ENCODE results near the gene NELFE.
"Not testable (repeated sequence)": the region's sequence is repeated elsewhere in the genome, so short reads cannot be mapped to it uniquely, and the experiment has no call there.

Gene NELFE

GRCh38 chr6:31911826-31912585, 46.8 kb downstream of the NELFE start:
- no peak for DNase-seq

- DNase-seq: not testable (repeated sequence)
Observed at GRCh38 chr6:31909298-31909697, 49.5 kb downstream of the NELFE start.

GRCh38 chr6:31908791-31909190, 50.0 kb downstream of the NELFE start:
- no peak for DNase-seq

- DNase-seq: not testable (repeated sequence)
Observed at GRCh38 chr6:31908255-31908654, 50.5 kb downstream of the NELFE start.

GRCh38 chr6:31907158-31907813, 51.5 kb downstream of the NELFE start:
- no peak for DNase-seq

DNA sequence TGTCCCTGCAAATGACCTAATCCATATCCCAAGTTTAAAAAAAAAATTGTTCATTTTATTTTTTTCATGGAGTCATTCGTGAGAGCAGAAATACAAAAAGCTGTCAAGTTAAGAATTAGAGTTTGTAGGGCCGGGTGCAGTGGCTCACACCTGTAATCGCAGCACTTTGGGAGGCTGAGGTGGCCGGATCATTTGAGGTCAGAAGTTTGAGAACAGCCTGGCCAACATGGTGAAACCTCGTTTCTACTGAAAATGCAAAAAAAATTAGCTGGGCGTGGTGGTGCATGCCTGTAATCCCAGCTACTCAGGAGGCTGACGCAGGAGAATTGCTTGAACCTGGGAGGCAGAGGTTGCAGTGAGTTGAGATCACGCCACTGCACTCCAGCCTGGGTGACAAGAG, 52.0 kb downstream of the NELFE start:
- DNase-seq: not testable (repeated sequence)

DNA sequence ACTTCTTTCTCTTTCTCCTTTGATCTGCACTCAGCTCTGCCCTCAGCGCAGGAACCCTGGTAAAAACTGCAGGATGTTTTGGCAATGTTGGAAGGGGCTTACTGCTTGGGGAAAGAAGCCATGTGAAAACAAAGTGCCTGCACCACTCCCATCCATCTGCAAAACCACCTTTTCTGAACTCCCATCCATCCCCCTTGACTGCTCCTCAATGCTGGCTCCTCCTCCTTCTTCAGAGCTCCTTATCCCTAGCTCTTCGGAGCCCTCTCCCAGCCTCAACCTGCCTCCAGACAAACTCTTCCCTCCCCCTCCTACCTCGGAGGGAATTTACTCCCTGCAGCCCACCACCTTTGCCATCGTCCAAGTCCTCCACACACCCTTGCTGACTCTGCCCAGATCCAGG, 52.6 kb downstream of the NELFE start:
- DNase-seq: no peak

GRCh38 chr6:31905041-31905440, 53.7 kb downstream of the NELFE start:
- no peak for DNase-seq

GRCh38 chr6:31903957-31904356, 54.8 kb downstream of the NELFE start:
- no peak for DNase-seq

Data from stimulated activated CD4-positive, alpha-beta T cell treated with anti-CD3 and anti-CD28 coated beads, Interleukin-2, amount 100 ng/mL, for 48 hours (primary cell).